ENCODE measurements around the gene FAT1.

The FAT1 gene

GRCh38 chr4:186743261-186743660, 19.6 kb upstream of the FAT1 start:
- TF ChIP-seq KLF16 (tag by site-specific recombination; IDR thresholded peaks at IDR 0.05) (no peak), ZNF623 (tag by site-specific recombination; IDR thresholded peaks at IDR 0.05) (no peak), REST (tag by site-specific recombination; IDR thresholded peaks at IDR 0.05) (no peak), ZNF146 (tag by site-specific recombination; IDR thresholded peaks at IDR 0.05) (no peak), GLI4 (tag by site-specific recombination; IDR thresholded peaks at IDR 0.05) (no peak), ZFP41 (tag by site-specific recombination; IDR thresholded peaks at IDR 0.05; ENCODE audit: borderline replicate concordance) (no peak), KLF7 (tag by site-specific recombination; IDR thresholded peaks at IDR 0.05; ENCODE audit: borderline replicate concordance) (no peak), YY1 (tag by site-specific recombination; IDR thresholded peaks at IDR 0.05) (no peak), ZNF621 (tag by site-specific recombination; IDR thresholded peaks at IDR 0.05) (no peak), FEZF1 (tag by site-specific recombination; IDR thresholded peaks at IDR 0.05) (no peak), ZNF423 (tag by site-specific recombination; IDR thresholded peaks at IDR 0.05) (no peak), ZNF558 (tag by site-specific recombination; IDR thresholded peaks at IDR 0.05) (no peak), ZNF664 (tag by site-specific recombination; IDR thresholded peaks at IDR 0.05) (no peak), ZNF843 (tag by site-specific recombination; IDR thresholded peaks at IDR 0.05) (no peak), ZNF704 (tag by site-specific recombination; IDR thresholded peaks at IDR 0.05) (no peak), SP2 (tag by site-specific recombination; IDR thresholded peaks at IDR 0.05) (no peak)
- TF ChIP-seq, protein P1, sequence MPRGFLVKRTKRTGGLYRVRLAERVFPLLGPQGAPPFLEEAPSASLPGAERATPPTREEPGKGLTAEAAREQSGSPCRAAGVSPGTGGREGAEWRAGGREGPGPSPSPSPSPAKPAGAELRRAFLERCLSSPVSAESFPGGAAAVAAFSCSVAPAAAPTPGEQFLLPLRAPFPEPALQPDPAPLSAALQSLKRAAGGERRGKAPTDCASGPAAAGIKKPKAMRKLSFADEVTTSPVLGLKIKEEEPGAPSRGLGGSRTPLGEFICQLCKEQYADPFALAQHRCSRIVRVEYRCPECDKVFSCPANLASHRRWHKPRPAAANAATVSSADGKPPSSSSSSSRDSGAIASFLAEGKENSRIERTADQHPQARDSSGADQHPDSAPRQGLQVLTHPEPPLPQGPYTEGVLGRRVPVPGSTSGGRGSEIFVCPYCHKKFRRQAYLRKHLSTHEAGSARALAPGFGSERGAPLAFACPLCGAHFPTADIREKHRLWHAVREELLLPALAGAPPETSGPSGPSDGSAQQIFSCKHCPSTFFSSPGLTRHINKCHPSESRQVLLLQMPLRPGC (tag by site-specific recombination; IDR thresholded peaks at IDR 0.05) = no peak
- TF ChIP-seq, protein P2, sequence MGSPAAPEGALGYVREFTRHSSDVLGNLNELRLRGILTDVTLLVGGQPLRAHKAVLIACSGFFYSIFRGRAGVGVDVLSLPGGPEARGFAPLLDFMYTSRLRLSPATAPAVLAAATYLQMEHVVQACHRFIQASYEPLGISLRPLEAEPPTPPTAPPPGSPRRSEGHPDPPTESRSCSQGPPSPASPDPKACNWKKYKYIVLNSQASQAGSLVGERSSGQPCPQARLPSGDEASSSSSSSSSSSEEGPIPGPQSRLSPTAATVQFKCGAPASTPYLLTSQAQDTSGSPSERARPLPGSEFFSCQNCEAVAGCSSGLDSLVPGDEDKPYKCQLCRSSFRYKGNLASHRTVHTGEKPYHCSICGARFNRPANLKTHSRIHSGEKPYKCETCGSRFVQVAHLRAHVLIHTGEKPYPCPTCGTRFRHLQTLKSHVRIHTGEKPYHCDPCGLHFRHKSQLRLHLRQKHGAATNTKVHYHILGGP (tag by site-specific recombination; IDR thresholded peaks at IDR 0.05) = no peak
- TF ChIP-seq, protein P3, sequence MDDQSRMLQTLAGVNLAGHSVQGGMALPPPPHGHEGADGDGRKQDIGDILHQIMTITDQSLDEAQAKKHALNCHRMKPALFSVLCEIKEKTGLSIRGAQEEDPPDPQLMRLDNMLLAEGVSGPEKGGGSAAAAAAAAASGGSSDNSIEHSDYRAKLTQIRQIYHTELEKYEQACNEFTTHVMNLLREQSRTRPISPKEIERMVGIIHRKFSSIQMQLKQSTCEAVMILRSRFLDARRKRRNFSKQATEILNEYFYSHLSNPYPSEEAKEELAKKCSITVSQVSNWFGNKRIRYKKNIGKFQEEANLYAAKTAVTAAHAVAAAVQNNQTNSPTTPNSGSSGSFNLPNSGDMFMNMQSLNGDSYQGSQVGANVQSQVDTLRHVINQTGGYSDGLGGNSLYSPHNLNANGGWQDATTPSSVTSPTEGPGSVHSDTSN (CRISPR knock-in tag; IDR thresholded peaks at IDR 0.05) = no peak
- TF ChIP-seq, protein P4, sequence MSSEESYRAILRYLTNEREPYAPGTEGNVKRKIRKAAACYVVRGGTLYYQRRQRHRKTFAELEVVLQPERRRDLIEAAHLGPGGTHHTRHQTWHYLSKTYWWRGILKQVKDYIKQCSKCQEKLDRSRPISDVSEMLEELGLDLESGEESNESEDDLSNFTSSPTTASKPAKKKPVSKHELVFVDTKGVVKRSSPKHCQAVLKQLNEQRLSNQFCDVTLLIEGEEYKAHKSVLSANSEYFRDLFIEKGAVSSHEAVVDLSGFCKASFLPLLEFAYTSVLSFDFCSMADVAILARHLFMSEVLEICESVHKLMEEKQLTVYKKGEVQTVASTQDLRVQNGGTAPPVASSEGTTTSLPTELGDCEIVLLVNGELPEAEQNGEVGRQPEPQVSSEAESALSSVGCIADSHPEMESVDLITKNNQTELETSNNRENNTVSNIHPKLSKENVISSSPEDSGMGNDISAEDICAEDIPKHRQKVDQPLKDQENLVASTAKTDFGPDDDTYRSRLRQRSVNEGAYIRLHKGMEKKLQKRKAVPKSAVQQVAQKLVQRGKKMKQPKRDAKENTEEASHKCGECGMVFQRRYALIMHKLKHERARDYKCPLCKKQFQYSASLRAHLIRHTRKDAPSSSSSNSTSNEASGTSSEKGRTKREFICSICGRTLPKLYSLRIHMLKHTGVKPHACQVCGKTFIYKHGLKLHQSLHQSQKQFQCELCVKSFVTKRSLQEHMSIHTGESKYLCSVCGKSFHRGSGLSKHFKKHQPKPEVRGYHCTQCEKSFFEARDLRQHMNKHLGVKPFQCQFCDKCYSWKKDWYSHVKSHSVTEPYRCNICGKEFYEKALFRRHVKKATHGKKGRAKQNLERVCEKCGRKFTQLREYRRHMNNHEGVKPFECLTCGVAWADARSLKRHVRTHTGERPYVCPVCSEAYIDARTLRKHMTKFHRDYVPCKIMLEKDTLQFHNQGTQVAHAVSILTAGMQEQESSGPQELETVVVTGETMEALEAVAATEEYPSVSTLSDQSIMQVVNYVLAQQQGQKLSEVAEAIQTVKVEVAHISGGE (tag by site-specific recombination; conservative IDR thresholded peaks at IDR 0.05; ENCODE audit: low read depth) = no peak
- CTCF ChIA-PET = no interaction called here
- no peaks in the 10 kb centered on the region for H3K4me1 ChIP-seq (ENCODE audit: control insufficient read depth, insufficient read depth, low read length)
- POLR2A ChIA-PET = no interaction called here
- H3K36me3 ChIP-seq (ENCODE audit: control insufficient read depth in 2 of 2, insufficient read depth in 1 of 2, low read length in 2 of 2) = no peaks in the 10 kb centered on the region
- no peak overlapping the region for H3K27ac ChIP-seq (ENCODE audit: extremely low read depth, low read depth, low read length)
- no peaks in the 10 kb centered on the region for H3K9me3 ChIP-seq (ENCODE audit: control insufficient read depth, insufficient read depth, low read depth, low read length)
- no peak overlapping the region for H3K4me3 ChIP-seq (ENCODE audit: low read depth, low read length)
